ENCODE results near the gene FBL.
"Not testable (repeated sequence)": the region's sequence is repeated elsewhere in the genome, so short reads cannot be mapped to it uniquely, and the experiment has no call there.

The FBL gene

GRCh38 chr19:39820696-39821095 is 25.5 kb downstream of the FBL start:
- DNase-seq, result no peak

GRCh38 chr19:39819786-39820185 is 26.4 kb downstream of the FBL start:
- no peak for DNase-seq

DNA sequence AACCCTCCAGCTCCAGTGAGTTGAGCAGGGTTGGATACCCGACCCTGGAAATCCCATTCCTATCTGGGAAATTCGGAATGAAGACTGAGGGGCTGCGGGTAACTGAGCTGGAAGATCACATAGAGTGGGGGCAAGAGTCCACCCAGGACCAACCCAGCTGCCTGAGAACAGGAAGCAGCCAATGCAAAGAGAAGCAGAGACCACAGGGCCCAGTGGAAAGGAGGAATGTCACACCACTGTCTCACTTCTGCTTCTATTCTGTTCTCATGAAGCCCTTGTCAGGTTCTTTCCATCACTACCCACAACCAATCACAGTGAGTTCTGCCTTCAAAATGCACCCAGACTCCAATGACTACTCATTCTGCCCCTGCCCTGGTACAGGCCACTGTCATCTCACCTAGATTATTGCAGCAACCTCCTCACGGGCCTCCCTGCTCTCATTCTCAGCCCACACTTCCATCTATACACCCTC is 27.5 kb downstream of the FBL start:
- no peak for DNase-seq

DNA sequence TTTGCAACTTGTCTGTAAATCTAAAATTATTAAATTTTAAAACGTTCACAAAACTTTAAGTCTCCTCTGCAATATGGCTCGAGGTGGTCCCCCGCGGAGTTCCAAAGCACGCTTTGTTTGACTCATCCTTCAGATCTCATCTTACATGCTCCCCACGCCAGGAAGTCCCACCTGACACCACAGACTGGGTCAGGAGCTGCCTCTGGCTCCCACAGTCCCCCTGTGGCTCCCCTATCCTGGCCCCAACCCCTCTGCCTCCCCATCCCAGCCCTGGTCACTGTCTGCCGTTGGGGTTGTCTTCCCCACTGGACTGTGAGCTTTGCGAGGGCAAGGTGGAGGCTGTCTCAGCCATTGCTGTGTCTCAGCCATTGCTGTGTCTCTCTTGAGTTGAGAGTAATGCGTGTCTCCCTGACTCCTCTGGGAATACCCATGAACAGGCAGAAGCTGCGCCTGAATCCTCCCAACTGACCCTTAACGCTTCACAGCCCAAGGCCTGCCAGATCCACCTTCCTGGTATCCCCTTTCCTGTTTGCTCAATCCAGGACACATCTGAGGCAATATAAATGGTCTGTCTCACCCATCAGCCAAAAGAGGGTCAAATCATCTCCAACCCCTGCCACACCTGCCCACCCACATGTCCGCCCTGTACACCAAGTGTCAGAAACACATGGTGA is 28.2 kb downstream of the FBL start:
- DNase-seq, result no peak

DNA sequence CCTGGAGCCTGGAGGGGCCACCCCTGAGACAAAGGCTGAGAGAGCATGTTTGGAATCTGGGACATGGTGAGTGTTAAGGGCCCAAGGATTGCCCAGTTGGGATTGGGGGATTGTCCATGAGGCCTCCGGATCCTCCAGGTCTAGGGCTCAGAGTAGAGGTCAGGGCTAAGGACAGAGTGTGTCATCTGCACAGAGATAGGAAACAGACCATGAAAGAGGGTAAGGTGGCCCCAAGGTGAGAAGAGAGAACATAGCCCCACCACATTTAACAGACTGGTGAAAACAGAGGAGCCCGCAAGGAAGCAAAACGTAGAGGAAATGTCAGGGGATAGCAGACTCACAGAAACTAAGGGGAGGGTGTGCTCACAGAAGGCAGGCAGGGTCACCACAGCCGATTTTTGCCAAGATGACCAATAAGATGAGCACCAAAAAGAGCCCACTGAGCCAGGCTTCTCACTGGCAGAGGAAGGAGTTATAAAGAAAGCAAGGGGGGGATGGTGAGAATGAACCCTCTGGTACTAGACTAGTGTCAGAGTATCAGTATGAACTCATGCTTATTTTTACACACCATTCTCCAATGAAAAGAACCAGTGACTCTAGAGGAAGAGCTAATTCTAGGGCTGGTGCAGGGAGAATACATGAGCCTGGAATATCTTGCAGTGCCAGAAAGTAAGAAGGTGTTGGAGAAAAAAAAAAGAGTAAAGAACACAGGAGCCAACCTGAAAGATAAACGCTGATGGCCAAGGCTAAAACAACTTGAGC is 29.7 kb downstream of the FBL start:
- no peak for DNase-seq

DNA sequence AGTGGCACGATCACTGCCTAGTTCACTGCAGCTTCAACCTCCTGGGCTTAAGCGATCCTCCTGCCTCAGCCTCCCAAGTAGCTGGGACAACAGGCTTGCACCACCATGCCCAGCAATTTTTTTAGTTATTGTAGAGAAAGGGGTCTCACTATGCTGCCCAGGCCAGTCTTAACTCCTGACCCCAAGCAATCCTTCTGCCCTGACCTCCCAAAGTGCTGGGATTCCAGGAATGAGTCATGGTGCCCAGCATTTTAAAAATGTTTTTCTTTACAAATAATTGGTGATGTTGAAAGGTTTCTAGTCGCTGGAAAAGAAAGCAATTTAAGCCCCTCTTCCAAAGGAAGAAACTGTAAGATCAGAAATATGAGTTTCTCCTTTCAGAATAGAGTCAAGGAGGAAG is 31.6 kb downstream of the FBL start:
- no peak for DNase-seq

DNA sequence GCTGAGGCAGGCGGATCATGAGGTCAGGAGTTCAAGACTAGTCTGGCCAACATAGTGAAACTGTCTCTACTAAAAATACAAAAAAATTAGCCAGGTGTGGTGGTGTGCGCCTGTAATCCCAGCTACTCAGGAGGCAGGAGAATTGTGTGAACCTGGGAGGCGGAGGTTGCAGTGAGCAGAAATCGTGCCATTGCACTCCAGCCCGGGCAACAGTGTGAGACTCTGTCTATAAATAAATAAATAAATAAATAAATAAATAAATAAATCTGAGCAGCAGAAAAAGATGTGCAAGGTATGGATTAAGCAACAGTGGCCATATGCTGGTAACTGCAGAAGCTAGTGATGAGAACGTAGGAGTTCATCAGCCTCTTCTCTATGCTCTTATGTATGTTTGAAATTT is 32.1 kb downstream of the FBL start:
- not testable (repeated sequence) for DNase-seq

DNA sequence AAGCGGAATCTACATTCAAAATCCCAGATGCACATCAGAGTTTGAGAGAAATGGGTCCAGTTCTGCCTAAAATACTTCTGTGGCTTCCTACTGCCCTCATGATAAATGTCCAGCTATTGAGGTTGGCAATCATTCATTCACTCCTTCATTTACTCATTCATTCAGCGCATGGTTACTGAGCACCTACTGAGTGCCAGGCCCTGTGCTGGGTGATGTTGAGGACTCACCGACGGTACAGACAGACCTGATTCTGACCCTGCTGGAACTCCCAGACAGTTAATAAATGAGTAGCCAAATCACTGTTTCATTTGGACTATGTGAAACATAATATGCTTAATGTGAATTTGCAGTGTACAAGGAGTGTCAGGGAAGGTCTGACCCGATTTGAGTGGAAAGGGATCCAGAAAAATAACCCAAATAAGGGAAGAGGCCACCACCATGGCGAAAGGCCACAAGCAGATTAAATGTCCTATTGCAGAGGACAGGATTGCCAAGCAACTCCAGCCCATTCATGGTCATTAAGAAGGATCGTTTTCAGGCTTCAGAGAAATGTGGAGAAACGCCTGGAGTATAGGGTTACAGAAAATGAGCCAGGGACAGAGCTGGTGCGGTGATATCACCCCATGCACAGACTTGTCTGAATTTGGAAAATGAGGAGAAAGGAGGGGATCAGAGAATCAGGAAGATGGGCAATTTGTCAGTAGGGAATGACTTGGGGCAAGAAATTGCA is 32.8 kb downstream of the FBL start:
- DNase-seq, result no peak

DNA sequence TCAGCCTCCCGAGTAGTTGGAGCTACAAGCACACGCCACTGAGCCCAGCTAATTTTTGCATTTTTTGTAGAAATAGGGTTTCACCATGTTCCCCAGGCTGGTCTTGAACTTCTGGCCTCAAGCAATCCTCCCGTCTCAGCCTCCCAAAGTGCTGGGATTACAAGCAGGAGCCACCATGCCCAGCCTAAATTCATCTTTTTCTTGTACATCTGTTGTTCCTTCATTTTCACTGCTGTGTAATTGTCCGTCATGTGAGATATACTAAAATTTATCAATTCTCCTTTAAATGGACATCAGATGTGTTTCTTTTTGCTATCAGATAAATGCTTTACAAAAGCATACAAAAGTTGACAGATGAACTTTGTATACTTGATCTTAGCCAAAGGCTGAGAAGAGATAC is 35.1 kb downstream of the FBL start:
- no peak for DNase-seq

DNA sequence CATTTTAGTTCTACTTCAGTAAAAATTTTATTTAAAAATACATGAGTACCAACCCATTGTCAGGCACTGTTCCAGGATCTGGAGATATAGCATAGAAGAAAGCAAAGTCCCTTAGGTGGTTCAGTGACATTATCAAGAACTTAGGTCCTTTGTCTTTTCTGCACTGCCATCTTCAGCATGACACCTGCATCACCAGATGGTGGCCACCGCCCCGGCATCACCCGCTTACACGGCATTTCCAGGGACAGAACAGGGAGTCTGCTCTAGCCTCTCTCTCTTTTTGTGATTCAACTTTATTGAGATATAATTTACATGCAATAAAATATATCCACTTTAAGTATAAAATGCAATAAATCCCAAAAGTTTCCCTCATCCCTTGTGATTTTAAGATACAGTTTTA is 35.8 kb downstream of the FBL start:
- DNase-seq, result no peak

DNA sequence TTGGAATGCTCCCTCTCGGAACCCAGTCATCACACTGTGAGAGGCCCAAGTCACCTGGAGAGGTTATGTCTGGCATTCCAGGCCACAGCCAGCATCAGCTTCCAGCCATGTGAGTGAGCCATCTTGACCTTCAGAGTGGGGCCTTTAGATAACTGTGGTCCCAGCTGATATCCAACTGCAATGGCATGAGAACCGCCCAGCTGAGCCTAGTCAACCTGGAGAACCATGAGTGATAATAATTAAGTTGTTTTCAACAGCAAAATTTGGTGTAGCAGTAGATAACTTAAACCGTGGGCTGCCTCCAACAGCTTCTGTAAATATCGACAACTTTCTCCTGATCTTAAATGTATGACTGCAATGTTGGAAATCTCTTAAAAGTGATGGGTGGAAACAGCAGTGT is 36.8 kb downstream of the FBL start:
- DNase-seq, result no peak

DNA sequence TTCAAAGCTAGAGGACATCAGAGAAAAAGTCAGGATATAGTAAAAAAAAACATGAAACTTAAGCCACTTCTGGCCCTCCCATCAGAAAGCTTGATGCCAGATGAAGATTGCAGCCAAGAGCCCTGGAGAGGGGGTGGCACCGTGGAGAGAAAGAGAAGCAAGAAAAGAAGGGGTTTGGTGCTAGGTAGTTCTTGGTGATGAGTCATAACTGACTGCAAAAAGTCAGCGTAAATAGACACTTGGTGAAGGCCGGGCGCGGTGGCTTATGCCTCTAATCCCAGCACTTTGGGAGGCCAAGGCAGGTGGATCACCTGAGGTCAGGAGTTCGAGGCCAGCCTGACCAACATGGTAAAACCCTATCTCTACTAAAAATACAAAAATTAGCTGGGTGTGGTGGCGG is 37.5 kb downstream of the FBL start:
- not testable (repeated sequence) for DNase-seq

- DNase-seq, result no peak
Measured at GRCh38 chr19:39807846-39808364, 38.3 kb downstream of the FBL start.

GRCh38 chr19:39805104-39805503 is 41.1 kb downstream of the FBL start:
- no peak for DNase-seq

DNA sequence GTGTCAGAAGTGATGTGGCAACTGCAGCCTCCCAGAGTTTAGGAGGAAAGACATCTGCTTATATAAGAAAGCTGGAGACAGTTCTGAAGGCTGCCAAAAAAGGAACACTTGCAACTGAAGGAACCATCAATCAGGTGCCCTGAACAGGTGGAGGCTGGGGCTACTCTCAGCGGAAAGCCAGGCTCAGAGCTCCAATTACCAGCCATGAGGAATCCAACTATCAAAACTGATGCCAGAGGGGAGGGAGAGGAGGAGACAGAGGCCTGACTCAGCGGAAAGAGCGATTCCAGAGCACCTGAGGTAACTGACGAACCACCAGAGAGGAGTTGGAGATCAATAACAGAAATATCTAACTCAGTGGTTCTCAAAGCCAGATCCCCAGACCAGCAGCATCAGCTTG is 43.2 kb downstream of the FBL start:
- DNase-seq, result no peak

- DNase-seq, result no peak
Measured at GRCh38 chr19:39797083-39797482, 49.1 kb downstream of the FBL start.

DNA sequence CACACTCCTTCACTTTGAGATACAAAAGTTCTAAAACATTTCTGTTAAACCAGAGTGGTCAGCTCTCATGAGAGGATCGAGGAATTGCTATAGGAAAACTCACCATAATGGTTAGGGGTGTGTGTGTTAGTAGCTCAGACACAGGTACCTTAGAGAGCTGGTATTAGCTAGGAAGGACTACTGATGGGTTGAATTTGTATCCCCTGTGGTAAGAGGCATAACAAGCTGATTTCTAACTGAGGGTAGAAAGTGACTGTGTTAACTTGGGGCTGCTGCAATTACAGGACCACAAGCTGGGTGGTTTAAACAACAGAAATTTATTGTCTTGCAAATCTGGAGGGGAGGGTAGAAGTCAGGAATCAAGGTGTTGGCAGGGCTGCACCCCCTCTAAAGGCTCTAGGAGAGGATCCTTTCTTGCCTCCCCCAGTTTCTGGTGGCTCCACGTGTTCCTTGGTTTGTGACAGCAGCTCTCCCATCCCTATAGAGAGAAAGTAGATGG is 50.1 kb downstream of the FBL start:
- no peak for DNase-seq

GRCh38 chr19:39795001-39795400 is 51.2 kb downstream of the FBL start:
- peak; percentile 4 to 7 for DNase-seq

- peak; percentile 52 to 62 for DNase-seq
Measured at GRCh38 chr19:39792999-39793546, 53.1 kb downstream of the FBL start.

DNA sequence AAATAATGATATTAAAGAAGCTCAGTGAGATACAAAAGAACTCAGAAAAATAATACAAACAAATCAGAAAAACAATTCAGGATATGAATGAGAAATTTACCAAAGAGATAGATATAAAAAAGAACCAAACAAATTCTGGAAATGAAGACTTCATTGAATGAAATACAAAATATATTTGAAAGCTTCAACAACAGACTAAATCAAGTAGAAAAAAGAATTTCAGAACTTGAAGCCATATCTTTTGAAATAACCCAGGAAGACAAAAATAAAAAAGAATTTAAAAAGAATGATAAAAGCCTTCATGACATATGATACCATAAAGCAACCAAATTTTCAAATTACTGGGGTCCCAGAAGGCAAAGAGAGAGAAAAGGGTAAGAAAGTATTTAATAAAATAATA is 57.9 kb downstream of the FBL start:
- DNase-seq, result no peak

All from AML-193 (cell line).